ENCODE data around the gene NLRP4. TPM values are rescaled to one million over a fixed set of nuclear protein-coding genes. Genes with fewer than 3 reads are reported as not detected.

Gene NLRP4
- total RNA-seq, 1 donor from 2014 or later: not detected

GRCh38 chr19:55930996-55931515 is 94.7 kb downstream of the NLRP4 start:
- TF ChIP-seq CTCF (IDR thresholded peaks at IDR 0.05): no peak
- H3K27ac ChIP-seq: no peak overlapping the region

More at GRCh38 chr19:55930996-55931515, 94.7 kb downstream of the NLRP4 start:
- intact Hi-C loops (cut with DNase I): no loop called here
- no peak for DNase-seq (ENCODE audit: low spot score in 2 of 2)
- Histone ChIP-seq H3K4me3 (no peak overlapping the region), H3K4me1 (no peaks in the 10 kb centered on the region), H3K36me3 (no peaks in the 10 kb centered on the region), H3K27me3 (no peaks in the 10 kb centered on the region), H3K9me3 (no peaks in the 10 kb centered on the region)

Other genes starting within 250 kb of the NLRP4 start
- 30.5 TPM for gene FIZ1, start 237.0 kb upstream of the NLRP4 start, total RNA-seq
- gene ZNF524, start 236.3 kb upstream of the NLRP4 start, total RNA-seq: 28.6 TPM
- gene ZNF865, start 230.9 kb upstream of the NLRP4 start, total RNA-seq: 22.0 TPM
- 14.7 TPM for gene ZNF784, start 212.0 kb upstream of the NLRP4 start, total RNA-seq
- 163 TPM for gene ZNF580, start 195.5 kb upstream of the NLRP4 start, total RNA-seq
- gene ZNF581, start 192.9 kb upstream of the NLRP4 start, total RNA-seq: 12.1 TPM
- 27.6 TPM for gene CCDC106, start 188.3 kb upstream of the NLRP4 start, total RNA-seq
- 221 TPM for gene U2AF2, start 181.5 kb upstream of the NLRP4 start, total RNA-seq
- 122 TPM for gene EPN1, start 161.3 kb upstream of the NLRP4 start, total RNA-seq
- not detected for gene NLRP9, start 98.1 kb upstream of the NLRP4 start, total RNA-seq
- not detected for gene RFPL4A, start 77.4 kb upstream of the NLRP4 start, total RNA-seq
- not detected for gene RFPL4AL1, start 67.4 kb upstream of the NLRP4 start, total RNA-seq
- gene NLRP11, start 4.5 kb upstream of the NLRP4 start, total RNA-seq: not detected
- gene NLRP13, start 95.8 kb downstream of the NLRP4 start, total RNA-seq: not detected
- not detected for gene NLRP8, start 111.3 kb downstream of the NLRP4 start, total RNA-seq
- not detected for gene NLRP5, start 150.2 kb downstream of the NLRP4 start, total RNA-seq